ENCODE results near the gene UNC5A.

The UNC5A gene

GRCh38 chr5:176810081-176810597, at the start of gene UNC5A:
UNC5A (plus strand) TSS chr5:176810559; CDS start chr5:176810751, 192 bp downstream.
- peak; percentile 25 for DNase-seq

- DNase-seq = no peak
These were observed 48.6 kb upstream of the UNC5A start for GRCh38 chr5:176761755-176762154.

- DNase-seq = no peak
These were observed 47.9 kb upstream of the UNC5A start for GRCh38 chr5:176762489-176762888.

- no peak for DNase-seq
These were observed 44.7 kb upstream of the UNC5A start for GRCh38 chr5:176765687-176766086.

- no peak for DNase-seq
These were observed 42.0 kb upstream of the UNC5A start for GRCh38 chr5:176768174-176768970.

GRCh38 chr5:176769911-176770310, 40.4 kb upstream of the UNC5A start:
- no peak for DNase-seq

- no peak for DNase-seq
These were observed 39.9 kb upstream of the UNC5A start for GRCh38 chr5:176770431-176770830.

GRCh38 chr5:176771102-176771845, 39.1 kb upstream of the UNC5A start:
- DNase-seq = no peak

GRCh38 chr5:176772271-176773210, 37.8 kb upstream of the UNC5A start:
- no peak for DNase-seq

- DNase-seq = no peak
These were observed 36.8 kb upstream of the UNC5A start for GRCh38 chr5:176773408-176774035.

GRCh38 chr5:176774216-176775171, 35.9 kb upstream of the UNC5A start:
- DNase-seq = no peak

- DNase-seq = no peak
These were observed 35.0 kb upstream of the UNC5A start for GRCh38 chr5:176775409-176775808.

- no peak for DNase-seq
These were observed 34.1 kb upstream of the UNC5A start for GRCh38 chr5:176776141-176776865.

GRCh38 chr5:176776916-176777315, 33.4 kb upstream of the UNC5A start:
- no peak for DNase-seq

- no peak for DNase-seq
These were observed 31.4 kb upstream of the UNC5A start for GRCh38 chr5:176778921-176779465.

GRCh38 chr5:176779537-176779936, 30.8 kb upstream of the UNC5A start:
- DNase-seq = no peak

- DNase-seq = no peak
These were observed 29.9 kb upstream of the UNC5A start for GRCh38 chr5:176780176-176781053.

GRCh38 chr5:176781054-176781375, 29.3 kb upstream of the UNC5A start:
- DNase-seq = no peak

Data from activated T-cell treated with anti-CD3 and anti-CD28 coated beads for 4 hours (primary cell).